GM18907 (cell line): ENCODE results near the gene SNX6.
"Not testable (repeated sequence)": the region's sequence is repeated elsewhere in the genome, so short reads cannot be mapped to it uniquely, and the experiment has no call there.

Source experiments
- ATAC-seq: cut with Tn5 transposase; IDR thresholded peaks from one replicate; pipeline ENCODE4 v1.9.1; 2021; ENCODE audit warnings: mild to moderate bottlenecking, moderate library complexity; ENCODE audit not compliant: unreplicated experiment

Gene SNX6

GRCh38 chr14:34527591-34527990 is 102.4 kb downstream of the SNX6 start:
- ATAC-seq, result no peak

DNA sequence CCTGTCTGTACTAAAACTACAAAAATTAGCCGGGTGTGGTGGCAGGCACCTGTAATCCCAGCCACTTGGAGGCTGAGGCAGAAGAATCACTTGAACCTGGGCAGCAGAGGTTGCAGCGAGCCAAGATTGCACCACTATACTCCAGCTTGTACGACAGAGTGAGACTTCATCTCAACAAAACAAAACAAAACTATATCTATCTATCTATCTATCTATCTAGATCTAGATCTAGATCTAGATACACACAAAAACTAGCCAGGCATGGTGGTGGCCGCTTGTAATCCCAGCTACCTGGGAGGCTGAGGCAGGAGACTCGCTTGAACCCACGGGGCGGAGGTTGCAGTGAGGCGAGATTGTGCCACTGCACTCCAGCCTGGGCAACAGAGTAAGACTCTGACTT is 105.7 kb downstream of the SNX6 start:
- ATAC-seq, result not testable (repeated sequence)

DNA sequence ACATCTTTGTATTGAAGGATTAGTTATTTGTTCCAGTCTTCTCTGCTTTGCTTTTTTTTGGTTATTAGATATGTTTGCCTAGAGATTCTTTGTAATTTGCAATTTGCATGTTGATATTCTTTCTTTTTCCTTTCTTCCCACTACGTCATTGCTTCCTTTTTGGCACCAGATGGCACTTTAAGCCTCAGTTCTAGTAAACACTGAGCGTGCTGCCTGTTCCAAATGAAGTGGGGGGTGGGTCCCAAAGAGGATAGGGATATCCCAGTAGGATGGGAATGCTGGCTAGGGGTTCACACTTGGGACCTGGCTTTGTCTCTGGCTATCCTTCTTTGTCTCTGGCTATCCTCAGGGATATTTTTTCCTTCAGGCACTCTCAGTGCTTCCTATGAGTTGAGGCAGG is 107.5 kb downstream of the SNX6 start:
- ATAC-seq, result no peak

DNA sequence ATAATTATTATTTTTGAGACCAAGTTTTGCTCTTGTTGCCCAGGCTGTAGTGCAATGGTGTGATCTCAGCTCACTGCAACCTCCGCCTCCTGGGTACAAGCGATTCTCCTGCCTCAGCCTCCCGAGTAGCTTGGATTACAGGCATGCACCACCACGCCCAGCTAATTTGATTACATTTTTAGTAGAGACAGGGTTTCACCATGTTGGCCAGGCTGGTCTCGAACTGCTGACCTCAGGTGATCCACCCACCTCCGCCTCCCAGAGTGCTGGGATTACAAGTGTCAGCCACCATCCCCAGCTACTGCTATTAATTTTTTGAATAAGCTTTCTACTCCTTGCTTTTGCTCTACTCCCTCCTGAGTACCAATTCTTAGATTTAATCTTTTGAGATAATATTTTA is 108.9 kb downstream of the SNX6 start:
- ATAC-seq, result not testable (repeated sequence)

GRCh38 chr14:34520304-34520970 is 109.5 kb downstream of the SNX6 start:
- not testable (repeated sequence) for ATAC-seq
